NCI-H2227 (cell line): ENCODE data around the gene RNF11.

ENCODE experiments used
- DNase-seq: peaks from one replicate; lab custom pipeline; 2025; ENCODE audit not compliant: unreplicated experiment; lab: John Stamatoyannopoulos, UW

The RNF11 gene

DNA sequence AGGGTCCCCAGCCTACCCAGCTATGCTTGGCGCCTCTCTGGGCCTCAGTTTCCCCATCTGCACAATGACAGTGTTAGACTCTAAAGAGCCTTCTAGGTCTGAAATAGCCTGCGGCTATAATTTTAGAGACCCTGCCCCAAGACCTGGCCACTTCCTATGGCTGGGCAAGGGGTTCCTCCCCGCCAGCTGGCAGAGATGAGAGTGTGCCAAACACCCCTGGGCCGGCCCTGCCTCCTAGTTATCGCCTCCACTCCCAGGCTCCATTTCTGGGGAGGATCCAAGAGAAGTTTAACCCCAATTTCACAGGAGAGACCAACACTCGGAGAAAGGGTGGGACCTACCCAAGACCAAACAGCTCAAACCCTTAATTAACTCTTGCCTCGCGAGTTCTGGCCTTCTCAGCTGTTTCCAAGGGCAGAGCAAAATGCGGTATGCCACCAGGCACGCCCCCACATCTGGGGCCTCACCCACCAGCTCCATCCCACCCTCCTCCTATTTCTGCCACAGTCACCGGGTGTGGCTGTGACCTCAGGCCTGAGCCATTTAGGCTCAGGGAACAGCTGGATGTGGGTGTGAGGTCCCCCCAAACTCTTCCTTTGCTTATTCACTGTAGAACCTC is 58.6 kb downstream of the RNF11 start:
- peak; percentile 39 for DNase-seq

DNA sequence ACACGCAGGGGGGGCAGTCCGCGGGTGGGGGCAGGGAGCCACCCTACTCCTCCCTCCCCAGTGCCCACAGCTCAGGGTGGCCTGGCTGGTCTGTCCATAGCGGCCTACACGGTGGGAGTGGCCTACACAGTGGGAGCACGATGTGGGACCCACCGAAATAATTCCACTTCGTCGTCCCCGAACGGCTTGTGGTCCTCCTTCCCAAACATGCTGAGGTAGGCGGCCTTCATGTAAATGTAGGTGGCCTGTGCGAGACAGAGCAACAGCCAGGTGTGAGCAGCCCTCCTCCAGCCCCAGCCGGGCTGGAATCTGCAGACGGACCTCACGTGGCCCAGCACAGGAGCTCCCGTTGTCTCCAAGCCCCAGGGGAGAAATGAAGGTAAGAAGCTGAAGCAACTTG is 59.9 kb downstream of the RNF11 start:
- no peak for DNase-seq

DNA sequence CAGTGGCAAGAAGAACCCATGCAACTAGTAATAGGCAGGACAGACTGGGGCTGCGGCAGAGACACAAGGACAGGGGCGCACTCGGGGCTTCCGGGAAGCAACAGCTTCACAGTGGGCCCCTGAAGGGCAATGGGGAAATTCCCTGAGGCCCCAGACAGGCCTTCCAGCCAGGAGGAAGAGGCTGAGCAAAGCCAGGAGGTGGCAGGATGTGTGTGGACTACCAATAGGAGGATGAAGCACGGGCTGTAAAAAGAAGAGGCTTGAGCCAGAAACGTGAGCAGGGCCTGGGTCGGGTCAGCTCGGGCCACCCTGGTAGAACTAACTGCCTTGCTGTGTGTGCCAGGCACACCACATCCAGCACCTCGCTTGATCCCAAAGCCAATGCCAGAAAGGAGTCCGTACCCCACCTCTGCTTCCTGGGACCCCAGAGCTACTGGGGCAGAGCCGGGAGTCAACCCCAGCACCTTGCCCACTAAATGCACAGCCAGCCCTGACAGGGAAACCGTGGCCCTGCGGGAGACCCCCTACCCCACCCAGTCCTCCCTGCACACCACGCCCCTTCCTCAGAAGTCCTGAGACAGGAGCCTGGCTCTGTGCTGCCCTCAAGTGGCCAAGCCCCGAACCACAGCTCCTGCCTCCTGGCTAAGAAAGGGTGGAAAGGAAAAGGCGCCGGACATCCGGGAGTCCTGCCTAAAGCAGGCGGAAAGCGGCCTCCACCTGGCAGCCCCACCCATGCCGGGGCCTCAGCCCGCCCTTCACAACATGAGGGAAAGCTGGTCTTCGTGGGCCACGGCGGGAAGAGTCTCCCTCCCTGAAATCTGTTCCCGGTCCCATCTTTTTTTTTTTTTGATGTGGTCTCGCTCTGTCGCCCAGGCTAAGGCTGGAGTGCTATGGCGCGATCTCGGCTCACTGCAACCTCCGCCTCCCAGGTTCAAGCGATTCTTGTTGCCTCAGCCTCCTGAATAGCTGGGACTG is 60.6 kb downstream of the RNF11 start:
- peak; percentile 90 for DNase-seq

DNA sequence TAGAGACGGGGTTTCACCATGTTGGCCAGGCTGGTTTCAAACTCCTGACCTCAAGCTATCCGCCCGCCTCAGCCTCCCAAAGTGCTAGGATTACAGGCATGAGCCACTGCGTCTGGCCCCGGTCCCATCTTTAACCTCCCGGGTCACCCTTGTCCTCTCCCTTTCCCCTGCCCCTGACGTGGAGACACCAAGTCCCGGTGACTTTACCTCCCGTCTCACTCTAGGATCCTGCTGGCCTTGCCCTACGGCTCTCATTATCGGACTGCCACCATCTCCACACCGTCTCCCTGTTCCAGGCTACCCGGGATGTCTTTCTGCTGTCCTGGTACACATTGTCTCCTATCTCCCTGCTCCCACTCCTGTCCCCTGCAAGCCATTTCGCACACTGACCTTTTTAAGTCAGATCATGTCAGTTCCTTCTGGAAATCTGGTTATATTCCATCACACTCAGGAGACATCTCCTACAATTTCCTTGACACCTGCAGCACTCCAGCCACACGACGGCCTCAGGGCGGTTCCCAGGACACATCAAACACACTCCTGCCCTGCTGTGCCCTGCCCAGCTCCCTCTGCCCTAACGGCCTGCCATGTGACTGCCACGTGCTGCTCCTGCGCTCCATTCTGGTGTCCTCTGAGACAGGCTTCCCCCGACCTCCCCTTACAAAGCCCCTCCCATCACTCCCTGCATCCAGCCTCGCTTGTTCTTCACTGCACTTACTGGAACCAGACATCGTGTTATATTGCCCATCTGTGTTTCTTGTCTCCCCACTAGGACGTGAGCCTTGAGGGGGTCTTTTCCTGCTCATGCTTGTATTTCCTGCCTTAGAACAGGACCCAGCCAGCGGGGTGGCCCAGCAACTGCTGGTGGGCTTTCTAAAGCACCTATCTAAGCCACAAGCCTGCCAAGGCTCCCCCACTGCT is 61.6 kb downstream of the RNF11 start:
- no peak for DNase-seq

DNA sequence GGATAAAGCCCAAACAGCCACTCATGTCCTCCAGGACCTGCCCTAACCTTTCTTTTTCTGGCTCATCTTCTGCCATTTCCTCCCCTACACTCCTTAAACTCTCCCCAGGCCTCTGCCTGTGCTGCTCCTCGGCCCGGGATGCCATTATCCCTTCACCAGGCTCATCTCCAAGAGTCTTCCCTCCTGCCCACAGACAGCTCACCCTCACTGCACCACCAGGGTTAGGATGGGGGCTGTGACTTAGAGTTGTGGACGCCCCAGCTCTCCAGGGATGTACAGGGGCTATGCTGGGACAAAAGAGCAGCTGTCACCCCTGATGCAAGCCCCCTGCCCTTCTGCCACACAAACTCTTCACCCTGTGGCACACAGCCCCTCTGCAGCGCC is 62.2 kb downstream of the RNF11 start:
- no peak for DNase-seq

DNA sequence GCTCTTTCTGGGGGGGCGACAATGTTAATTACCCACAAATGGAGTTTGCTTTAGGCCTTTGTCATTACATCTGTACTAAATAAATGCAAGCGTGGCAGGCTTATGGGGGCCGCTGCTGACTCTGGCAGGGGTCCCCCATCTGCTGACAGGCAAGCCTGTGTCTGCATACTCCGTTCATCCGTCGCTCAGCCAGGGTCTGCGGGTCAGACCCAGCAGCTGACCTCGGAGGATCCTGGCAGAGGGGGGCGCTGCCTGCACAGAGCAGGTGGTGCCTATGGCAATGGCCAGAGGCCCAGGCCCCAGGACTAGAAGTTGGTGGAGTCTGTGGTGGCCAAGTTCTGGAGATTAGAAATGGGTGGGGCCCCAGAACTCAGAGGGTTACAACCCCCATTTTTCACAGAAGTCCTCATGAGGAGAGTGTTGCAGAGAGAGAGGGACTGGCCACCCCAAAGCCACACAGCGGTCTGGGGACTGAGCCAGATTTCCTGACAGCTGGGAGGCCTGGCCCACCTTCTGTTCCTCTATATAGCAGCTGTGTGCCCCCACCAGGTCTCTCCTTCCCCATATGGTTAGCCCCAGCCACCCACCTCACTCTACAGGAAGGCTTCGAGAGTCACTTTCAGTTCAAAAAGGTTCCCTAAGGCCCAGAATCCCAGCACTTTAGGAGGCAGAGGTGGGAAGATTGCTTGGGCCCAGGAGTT is 63.3 kb downstream of the RNF11 start:
- DNase-seq, result no peak

DNA sequence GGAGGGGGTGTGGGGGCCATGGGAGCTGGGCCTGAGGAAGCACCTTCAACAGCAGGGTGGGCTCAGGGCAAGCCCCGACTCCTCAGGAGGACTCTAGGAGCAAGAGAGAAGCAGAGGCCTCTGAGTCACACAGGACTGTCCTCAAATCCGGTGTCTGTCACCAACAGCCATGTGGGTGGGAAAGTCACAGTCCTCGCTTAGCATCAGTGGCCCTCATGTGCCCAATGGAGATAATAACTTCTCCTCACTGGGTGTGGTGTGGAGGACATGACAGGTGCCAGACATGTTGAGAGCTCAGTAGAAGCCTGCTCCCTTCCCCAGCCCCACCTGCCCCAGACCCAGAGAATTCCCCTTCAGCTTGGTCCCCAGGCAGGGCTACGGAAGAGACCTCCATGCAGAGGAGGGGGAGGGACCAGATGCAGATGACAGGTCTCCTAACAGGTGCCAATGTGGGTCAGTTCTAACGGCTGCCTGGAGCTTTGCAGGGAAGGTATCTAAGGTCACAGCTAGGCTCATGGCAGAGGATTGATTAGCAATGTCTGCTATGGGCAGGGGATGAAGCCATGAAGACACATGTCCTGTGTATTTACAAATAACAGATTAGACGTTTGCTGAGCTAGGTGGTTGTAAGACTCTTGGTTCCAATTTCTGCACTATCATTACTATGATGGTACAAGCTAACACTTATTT is 64.1 kb downstream of the RNF11 start:
- DNase-seq, result no peak

DNA sequence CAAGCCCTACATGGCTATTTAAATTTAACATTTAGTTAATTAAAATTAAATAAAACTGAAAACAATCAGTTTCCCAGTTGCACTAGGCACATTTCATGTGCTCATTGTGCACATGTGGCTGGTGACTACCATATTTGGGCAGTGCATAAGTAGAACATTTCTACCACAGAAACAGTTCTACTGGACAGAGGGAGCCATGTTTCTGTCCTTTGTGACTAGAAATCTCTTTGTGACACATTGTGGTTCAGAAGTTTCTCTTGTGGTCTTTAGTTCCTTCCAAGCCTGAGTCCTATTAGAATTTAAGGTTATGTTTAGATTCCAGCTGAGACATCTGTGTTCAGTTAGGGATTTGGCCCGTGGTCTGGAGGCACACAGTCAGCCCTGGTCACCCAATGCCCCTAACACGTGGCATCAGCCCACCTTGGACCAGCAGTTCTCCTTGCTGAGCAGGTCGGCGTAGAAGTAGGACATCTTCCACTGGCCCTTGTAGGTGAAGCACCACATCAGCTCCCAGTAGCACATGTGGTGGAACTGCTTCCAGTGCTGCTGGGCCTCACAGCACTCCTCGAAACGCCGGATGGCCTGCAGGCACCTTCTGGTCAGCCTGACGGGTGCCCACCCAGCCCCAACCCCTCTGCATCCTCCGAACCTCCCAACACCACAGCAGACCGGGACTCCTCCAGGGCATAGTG is 65.2 kb downstream of the RNF11 start:
- DNase-seq, result no peak

DNA sequence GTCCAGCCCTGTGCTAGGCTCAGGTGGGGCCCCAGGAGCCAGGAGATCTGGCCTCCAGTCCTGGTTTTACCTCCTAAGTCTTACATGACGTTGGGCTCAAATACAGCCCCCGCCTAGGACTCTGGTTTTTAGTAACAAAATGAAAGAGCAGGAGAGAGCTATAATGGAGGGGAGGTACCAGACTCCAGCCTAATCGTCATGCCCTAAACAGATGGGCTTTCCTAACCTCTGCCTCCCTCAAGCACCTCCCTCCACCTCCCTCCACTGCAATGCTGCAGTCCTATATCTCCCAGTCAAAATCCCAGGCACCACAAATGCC is 65.7 kb downstream of the RNF11 start:
- DNase-seq, result no peak

DNA sequence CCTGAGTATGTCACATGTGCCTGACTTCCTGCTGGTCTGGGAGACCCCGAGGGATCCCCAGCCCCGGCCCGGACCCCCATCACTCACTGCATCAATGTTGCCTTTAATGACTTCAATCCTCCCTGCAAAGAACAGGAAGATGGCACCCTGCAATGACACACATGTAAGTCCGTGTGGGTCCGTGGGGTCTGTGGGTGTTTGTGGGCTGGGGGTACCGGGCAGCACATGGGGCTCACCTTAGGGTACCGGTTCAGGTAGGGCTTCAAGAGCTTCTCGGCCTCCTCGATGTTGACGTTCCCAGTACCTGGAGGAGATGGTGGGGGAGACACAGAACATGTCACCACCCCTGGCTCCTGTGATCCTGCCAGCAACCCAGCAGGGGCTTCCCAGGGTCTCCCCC is 66.2 kb downstream of the RNF11 start:
- no peak for DNase-seq

DNA sequence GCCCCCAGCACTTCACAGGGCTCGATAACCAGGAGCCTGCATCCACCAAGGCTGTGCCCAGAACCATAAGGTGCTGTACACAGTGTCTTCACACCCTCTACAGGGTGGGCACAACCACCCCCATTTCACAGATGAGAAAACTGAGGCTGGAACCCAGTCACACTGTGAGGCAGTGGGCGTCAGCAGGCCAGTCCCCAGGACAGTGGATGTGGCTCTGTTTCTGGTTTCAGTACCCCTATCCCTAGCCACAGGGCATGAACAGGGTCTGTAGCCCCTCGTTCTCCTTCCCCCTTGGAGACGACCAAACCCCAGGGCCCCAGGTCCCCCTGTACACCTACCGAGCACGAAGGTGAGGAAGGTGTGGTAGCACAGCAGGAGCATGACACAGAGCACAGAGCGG is 66.7 kb downstream of the RNF11 start:
- DNase-seq, result no peak

DNA sequence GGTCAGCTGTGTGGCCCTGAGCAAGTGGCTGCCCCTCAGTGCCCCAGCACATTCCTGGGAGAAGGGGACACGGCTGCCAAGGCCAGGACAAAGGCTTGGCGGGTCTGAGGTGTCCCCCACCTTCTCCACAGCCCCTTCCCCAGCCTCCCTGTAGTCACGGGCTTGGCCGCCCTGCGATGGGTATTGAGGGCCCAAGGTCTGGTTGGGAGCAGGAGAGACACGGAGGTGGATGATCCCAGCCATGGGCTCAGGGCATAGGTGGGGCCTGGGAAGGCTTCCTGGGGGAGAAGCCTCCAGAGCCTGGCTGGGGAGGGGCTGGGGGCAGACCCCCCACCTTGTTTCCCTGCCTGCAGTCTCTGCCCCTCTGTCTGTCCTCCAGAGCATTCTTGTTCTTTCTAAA is 67.2 kb downstream of the RNF11 start:
- DNase-seq, result no peak

DNA sequence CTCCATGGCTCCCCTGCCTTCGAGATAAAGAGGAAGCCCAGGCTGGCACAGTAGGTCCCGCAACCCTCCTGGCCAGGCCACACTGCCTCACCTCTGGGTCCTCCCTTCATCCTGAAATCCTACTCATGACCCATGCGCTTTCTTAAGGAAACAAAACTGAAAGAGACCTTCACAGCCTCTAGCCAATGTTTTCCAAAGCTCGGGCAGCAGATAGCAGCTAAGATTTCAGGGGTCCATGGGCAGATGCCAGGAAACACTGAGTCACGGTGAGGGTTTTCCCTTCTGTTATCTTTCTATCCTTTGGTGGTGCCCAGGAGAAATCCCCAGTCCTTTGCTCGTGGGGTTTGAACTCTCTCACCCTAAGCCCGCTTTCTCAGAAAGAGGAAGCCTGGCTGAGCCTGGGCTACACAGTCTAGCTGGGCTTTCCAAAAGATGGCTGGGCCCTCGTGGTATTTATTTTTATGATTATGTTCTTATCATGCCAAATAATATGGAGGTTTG is 67.7 kb downstream of the RNF11 start:
- DNase-seq, result no peak

DNA sequence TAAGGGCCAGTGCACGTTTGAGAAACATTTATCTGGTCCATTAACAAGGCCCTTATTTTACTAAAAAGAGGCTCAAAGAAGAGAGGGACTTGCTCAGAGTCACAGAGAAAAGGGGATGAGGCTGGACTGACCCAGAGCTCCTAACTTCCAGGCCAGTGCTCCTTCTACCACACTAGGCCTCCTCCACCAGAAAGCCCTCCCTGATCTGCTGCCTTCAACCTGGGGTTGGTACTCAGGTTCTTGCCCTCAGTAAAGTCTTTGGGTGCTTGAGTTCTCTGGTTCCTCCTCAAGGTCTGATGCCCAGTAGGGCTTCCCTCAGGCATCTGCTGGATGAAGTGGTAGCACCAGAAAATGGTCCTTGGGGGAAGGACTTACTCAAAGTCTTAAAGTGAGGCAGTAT is 68.3 kb downstream of the RNF11 start:
- no peak for DNase-seq

DNA sequence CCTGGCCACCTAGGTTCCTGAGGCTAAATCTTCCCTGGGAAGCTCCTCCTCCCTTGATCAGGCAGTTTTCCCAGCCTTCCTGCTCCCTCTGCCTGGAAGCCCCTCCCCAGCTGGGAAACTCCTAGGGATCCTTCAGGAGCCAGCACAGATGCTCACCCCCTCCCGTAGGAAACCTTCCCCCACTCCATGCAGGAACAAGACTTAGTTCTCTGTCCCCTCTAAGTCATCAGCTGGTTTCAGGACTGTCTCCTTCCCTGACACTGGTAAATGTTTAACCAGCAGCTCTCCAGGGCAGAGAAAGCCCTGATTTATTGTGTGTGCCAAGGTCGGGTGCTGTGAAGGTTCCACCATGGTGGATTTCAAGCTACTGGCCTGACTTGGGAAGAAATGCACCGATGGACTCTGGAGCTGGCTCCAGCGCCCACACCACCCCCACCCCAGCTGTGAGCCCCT is 69.3 kb downstream of the RNF11 start:
- no peak for DNase-seq

DNA sequence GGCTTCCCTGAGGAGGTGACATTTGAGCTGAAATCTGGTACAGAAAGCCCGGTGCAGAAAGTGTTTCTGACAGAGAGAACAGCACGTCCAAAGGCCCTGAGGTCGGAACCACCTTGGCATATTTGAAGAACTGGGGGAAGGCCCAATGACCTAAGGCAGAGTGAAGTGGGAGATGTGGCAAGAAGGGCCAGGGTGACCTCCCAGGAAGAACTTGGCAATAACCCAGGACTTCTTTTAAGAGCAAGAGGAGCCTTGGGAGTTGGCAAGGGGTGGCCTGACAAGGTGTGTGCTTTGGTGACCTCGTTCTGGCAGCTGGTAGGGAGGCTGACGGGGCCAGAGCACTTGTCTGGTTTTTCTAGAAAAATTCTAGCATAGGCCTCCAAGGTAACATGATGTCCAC is 70.9 kb downstream of the RNF11 start:
- DNase-seq, result no peak

DNA sequence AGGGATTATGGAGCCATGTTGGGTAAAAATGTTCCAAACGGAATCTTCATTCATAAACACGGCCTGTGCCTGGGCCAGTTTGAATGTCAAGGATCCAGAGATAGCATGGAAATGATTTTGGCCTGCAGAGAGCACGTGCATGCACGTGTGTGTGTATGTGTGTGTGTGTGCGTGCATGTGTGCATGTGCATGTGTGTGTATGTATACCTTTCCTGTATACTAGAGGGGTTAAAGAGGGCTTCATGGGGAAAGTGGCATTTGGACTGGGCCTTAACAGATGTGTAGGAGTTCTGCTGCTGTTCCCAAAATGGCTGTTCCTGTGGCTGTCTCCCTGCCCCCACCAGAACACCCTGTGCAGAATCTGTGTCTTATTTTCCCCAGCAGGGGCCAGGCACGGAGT is 72.6 kb downstream of the RNF11 start:
- no peak for DNase-seq

DNA sequence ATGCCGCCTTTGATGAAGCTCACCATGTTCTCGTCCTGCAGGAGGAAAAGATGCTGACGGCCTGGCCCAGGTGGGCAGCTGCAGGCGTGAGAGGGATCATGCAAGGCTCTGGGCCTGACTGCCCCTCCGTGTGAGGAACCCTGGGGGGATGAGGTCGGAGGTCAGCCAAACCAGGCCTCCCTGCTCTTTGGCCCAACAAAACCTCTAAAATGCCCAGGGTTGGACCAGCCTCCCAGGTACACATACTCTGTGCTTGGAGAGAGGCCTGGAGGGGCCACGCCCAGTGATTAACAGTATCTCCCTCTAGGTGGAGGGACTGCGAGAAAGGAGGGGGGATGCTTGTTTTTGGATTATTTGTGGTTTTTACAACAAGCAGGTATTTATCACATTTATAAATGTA is 73.2 kb downstream of the RNF11 start:
- no peak for DNase-seq

DNA sequence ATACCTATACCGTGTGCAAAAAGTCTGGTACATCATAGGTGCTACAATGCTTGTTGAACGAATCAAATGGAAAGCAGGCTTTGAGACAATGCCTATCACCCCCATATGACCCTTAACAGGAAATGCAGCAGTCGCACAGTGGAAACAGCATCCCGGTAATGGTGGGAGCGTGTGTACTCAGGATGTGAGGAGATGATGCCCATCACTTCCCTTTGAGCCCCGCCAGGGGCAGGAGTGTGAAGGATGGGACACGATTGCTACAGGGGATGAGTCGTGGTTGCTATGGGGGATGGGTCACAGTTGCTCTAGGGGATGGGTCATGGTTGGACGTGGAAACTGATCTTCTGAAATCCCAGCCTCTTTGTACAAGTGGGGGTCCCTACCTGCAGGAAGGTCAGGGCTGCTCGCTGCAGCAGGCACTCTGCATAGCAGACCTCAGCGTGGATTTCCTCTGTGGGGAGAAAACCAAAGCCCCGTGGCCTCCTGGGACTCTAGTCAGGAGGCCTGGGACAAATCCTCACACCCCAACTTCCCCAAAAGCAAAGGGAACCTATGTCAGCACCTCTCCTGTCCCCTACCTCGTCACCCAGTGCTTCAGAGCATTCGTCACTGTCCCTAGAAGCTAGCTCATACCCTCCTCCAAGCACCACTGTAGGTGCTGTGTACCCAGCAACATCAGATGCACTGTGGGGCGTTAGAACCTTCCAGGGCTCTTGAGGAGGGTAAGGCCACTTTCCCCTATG is 75.0 kb downstream of the RNF11 start:
- DNase-seq, result no peak
